ENCODE measurements around the gene LMLN.

- TF ChIP-seq, protein P1, sequence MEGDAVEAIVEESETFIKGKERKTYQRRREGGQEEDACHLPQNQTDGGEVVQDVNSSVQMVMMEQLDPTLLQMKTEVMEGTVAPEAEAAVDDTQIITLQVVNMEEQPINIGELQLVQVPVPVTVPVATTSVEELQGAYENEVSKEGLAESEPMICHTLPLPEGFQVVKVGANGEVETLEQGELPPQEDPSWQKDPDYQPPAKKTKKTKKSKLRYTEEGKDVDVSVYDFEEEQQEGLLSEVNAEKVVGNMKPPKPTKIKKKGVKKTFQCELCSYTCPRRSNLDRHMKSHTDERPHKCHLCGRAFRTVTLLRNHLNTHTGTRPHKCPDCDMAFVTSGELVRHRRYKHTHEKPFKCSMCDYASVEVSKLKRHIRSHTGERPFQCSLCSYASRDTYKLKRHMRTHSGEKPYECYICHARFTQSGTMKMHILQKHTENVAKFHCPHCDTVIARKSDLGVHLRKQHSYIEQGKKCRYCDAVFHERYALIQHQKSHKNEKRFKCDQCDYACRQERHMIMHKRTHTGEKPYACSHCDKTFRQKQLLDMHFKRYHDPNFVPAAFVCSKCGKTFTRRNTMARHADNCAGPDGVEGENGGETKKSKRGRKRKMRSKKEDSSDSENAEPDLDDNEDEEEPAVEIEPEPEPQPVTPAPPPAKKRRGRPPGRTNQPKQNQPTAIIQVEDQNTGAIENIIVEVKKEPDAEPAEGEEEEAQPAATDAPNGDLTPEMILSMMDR (IDR thresholded peaks at IDR 0.05) = no peak
- TF ChIP-seq POLR2AphosphoS5 (IDR thresholded peaks at IDR 0.05) (no peak), POLR2A (IDR thresholded peaks at IDR 0.05) (no peak)
Measured at GRCh38 chr3:197949191-197949777, 10.7 kb upstream of the LMLN start.
